ENCODE data around the gene CLIC1. TPM values are rescaled to one million over a fixed set of nuclear protein-coding genes. Genes with fewer than 3 reads are reported as not detected.
A peak's percentile ranks its signal among the peaks of the same experiment; 100 is the strongest.

The CLIC1 gene
- total and polyA plus RNA-seq, 2 donors (not counting 1 experiment from before 2014, with no cell fraction given), result 216 to 290 TPM

- Histone ChIP-seq H3K4me3 (ENCODE audit: control extremely low read depth in 1 of 5, extremely low read depth in 1 of 5, insufficient read depth in 1 of 5, low read depth in 2 of 5, low read length in 4 of 5) (no peak overlapping the region), H3K27ac (ENCODE audit: low read length in 2 of 2) (peak overlapping the region in 1 of 2 donors; percentile 32), H3K9ac (ENCODE audit: low read length) (no peak overlapping the region), H2AFZ (ENCODE audit: insufficient read depth, low read depth, low read length, poor library complexity, severe bottlenecking) (no peak overlapping the region), H3K79me2 (ENCODE audit: control insufficient read depth, insufficient read depth, low read length) (no peaks in the 10 kb centered on the region), H3K9me3 (ENCODE audit: control extremely low read depth in 1 of 3, control insufficient read depth in 2 of 3, insufficient read depth in 1 of 3, low read length in 2 of 3) (no peaks in the 10 kb centered on the region), H3K4me2 (replicated peaks; ENCODE audit: low read depth, low read length, poor library complexity, severe bottlenecking) (peak overlapping the region; percentile 36), H3K36me3 (replicated peaks in 1 of 2; ENCODE audit: control extremely low read depth in 1 of 2, control insufficient read depth in 1 of 2, extremely low read depth in 1 of 2, insufficient read depth in 2 of 2, low read length in 1 of 2) (peaks cover 0 to 81% of the 10 kb centered on the region in 2 experiments), H3K27me3 (replicated peaks in 1 of 4; ENCODE audit: control extremely low read depth in 1 of 4, control insufficient read depth in 3 of 4, insufficient read depth in 4 of 4, low read length in 3 of 4) (no peaks in the 10 kb centered on the region), H3K4me1 (ENCODE audit: control insufficient read depth in 2 of 2, insufficient read depth in 2 of 2, low read length in 2 of 2) (peaks cover 10 to 18% of the 10 kb centered on the region in 2 donors), H4K20me1 (ENCODE audit: control insufficient read depth, insufficient read depth, low read length, poor library complexity, severe bottlenecking) (no peaks in the 10 kb centered on the region)
- WGBS (ENCODE audit: insufficient coverage), result 96% methylated on average over 6 of the region's 11 CpGs
- H3K27ac Mint-ChIP-seq, result peak overlapping the region; percentile 56
- H3K27me3 Mint-ChIP-seq, result no peaks in the 10 kb centered on the region
- CTCF ChIA-PET, result no interaction called here
- no peaks in the 10 kb centered on the region for H3K9me3 Mint-ChIP-seq (ENCODE audit: insufficient read depth)
- TF ChIP-seq CTCF (IDR thresholded peaks at IDR 0.05) (no peak), EZH2 (IDR thresholded peaks at IDR 0.05; ENCODE audit: borderline replicate concordance, insufficient read depth, low read depth, low read length, poor library complexity, severe bottlenecking) (no peak)
- intact Hi-C loops (cut with micrococcal nuclease), result no loop called here
- DNase-seq (no peak), ATAC-seq (ENCODE audit: low read depth) (no peak)
- POLR2A ChIA-PET, result interaction anchor here (0.5 kb wide), 1 partner anchor 160 kb away, joined by 6 read pairs; no protein-coding TSS in a partner anchor
- no peak overlapping the region for H3K4me3 Mint-ChIP-seq
- peaks cover 17% of the 10 kb centered on the region for H3K4me1 Mint-ChIP-seq
Observed at GRCh38 chr6:31689249-31690110, 46.9 kb downstream of the CLIC1 start.
